ENCODE data around the gene HOXD4. TPM values are rescaled to one million over a fixed set of nuclear protein-coding genes. Genes with fewer than 3 reads are reported as not detected.
A peak's percentile ranks its signal among the peaks of the same experiment; 100 is the strongest.

HOXD4 gene
- not detected in 2 replicates for total RNA-seq (2022)
- Bru-seq, nascent RNA = not detected
- not detected for BruChase-seq, experiment 1, labeled RNA remaining after a 6-hour chase
- percentile 19 among the genes with signal in this experiment for BruChase-seq, experiment 2, labeled RNA remaining after a 2-hour chase
- long read RNA-seq = 0 reads

DNA sequence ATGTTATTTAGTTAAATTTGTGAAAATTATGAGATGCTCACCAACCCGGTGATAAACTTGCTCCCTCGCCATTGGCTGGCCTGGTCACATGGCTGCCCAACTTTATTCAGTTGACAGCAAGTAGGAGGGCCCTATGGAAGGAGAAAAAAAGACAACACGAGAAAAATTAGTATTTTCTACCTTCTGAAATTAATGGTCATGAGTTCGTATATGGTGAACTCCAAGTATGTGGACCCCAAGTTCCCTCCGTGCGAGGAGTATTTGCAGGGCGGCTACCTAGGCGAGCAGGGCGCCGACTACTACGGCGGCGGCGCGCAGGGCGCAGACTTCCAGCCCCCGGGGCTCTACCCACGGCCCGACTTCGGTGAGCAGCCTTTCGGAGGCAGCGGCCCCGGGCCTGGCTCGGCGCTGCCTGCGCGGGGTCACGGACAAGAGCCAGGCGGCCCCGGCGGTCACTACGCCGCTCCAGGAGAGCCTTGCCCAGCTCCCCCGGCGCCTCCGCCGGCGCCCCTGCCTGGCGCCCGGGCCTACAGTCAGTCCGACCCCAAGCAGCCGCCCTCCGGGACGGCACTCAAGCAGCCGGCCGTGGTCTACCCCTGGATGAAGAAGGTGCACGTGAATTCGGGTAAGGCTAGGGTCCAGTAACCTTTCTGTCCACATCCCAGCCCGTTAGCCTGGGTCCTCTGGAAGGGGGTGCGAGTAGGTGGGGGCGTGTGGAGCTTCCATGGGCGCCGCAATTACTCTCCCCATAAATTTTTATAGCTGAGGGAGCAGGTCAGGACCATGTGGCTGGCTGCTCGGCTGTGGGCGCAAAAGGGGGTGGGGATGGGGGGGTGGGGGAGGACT is at the start of gene HOXD4:
HOXD4 (plus strand) TSS at position 109 of the 846 bp plus-strand sequence; CDS start at position 193, 84 bp downstream.
- H3K36me3 Mint-ChIP-seq (ENCODE audit: insufficient read depth, unreplicated experiment) = peaks cover 5% of the 10 kb centered on the region

GRCh38 chr2:176101842-176102241 is 49.5 kb upstream of the HOXD4 start:
- POLR2A ChIA-PET = no interaction called here
- intact Hi-C loops (cut with micrococcal nuclease) = no loop called here
- CTCF ChIA-PET = interaction anchor here (0.6 to 2.3 kb wide), 6 partner anchors 9 to 1263 kb away, joined by 3 to 10 read pairs (median 3); no protein-coding TSS in a partner anchor

More for the DNA sequence above, at the start of gene HOXD4:
- CTCF ChIA-PET = interaction anchor here (0.6 to 1.7 kb wide), 4 partner anchors 486 to 998 kb away, joined by 4 to 10 read pairs (median 6); no protein-coding TSS in a partner anchor
- Mint-ChIP-seq H3K27ac (ENCODE audit: low read depth, unreplicated experiment) (no peak within 1 kb of the TSS), H3K4me3 (ENCODE audit: unreplicated experiment) (no peak within 1 kb of the TSS), H3K27me3 (ENCODE audit: insufficient read depth, unreplicated experiment) (no peaks in the 10 kb centered on the region), H3K4me1 (ENCODE audit: insufficient read depth, unreplicated experiment) (no peaks in the 10 kb centered on the region), H3K9me3 (ENCODE audit: unreplicated experiment) (no peaks in the 10 kb centered on the region)
- TF ChIP-seq, protein P1, sequence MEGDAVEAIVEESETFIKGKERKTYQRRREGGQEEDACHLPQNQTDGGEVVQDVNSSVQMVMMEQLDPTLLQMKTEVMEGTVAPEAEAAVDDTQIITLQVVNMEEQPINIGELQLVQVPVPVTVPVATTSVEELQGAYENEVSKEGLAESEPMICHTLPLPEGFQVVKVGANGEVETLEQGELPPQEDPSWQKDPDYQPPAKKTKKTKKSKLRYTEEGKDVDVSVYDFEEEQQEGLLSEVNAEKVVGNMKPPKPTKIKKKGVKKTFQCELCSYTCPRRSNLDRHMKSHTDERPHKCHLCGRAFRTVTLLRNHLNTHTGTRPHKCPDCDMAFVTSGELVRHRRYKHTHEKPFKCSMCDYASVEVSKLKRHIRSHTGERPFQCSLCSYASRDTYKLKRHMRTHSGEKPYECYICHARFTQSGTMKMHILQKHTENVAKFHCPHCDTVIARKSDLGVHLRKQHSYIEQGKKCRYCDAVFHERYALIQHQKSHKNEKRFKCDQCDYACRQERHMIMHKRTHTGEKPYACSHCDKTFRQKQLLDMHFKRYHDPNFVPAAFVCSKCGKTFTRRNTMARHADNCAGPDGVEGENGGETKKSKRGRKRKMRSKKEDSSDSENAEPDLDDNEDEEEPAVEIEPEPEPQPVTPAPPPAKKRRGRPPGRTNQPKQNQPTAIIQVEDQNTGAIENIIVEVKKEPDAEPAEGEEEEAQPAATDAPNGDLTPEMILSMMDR (IDR thresholded peaks at IDR 0.05; ENCODE audit: unreplicated experiment) = no peak
- POLR2A ChIA-PET = no interaction called here
- intact Hi-C loops (cut with micrococcal nuclease) = no loop called here
- no TSS peak for BruUV-seq (replicated peaks)
- no peak for DNase-seq (ENCODE audit: unreplicated experiment)

GRCh38 chr2:176102309-176102866 is 49.0 kb upstream of the HOXD4 start:
- TF ChIP-seq, protein P1 (IDR thresholded peaks at IDR 0.05; ENCODE audit: unreplicated experiment) = no peak
- no peak overlapping the region for H3K4me3 Mint-ChIP-seq (ENCODE audit: unreplicated experiment)
- H3K4me1 Mint-ChIP-seq (ENCODE audit: insufficient read depth, unreplicated experiment) = peaks cover 14% of the 10 kb centered on the region
- intact Hi-C loops (cut with micrococcal nuclease) = no loop called here
- ChIA-PET CTCF (interaction anchor here (0.6 to 2.3 kb wide), 7 partner anchors 8 to 1046 kb away, joined by 3 to 10 read pairs (median 3); no protein-coding TSS in a partner anchor), POLR2A (no interaction called here)
- BruUV-seq (replicated peaks) = no TSS peak
- H3K36me3 Mint-ChIP-seq (ENCODE audit: insufficient read depth, unreplicated experiment) = no peaks in the 10 kb centered on the region
- H3K9me3 Mint-ChIP-seq (ENCODE audit: unreplicated experiment) = no peaks in the 10 kb centered on the region
- no peak overlapping the region for H3K27ac Mint-ChIP-seq (ENCODE audit: low read depth, unreplicated experiment)
- H3K27me3 Mint-ChIP-seq (ENCODE audit: insufficient read depth, unreplicated experiment) = peaks cover 37% of the 10 kb centered on the region
- DNase-seq (ENCODE audit: unreplicated experiment) = no peak

More at GRCh38 chr2:176101842-176102241, 49.5 kb upstream of the HOXD4 start:
- Mint-ChIP-seq H3K36me3 (ENCODE audit: insufficient read depth, unreplicated experiment) (no peaks in the 10 kb centered on the region), H3K27ac (ENCODE audit: low read depth, unreplicated experiment) (no peak overlapping the region), H3K4me3 (ENCODE audit: unreplicated experiment) (no peak overlapping the region), H3K4me1 (ENCODE audit: insufficient read depth, unreplicated experiment) (peaks cover 15% of the 10 kb centered on the region), H3K9me3 (ENCODE audit: unreplicated experiment) (no peaks in the 10 kb centered on the region), H3K27me3 (ENCODE audit: insufficient read depth, unreplicated experiment) (peaks cover 37% of the 10 kb centered on the region)
- no TSS peak for BruUV-seq (replicated peaks)
- TF ChIP-seq, protein P1 (IDR thresholded peaks at IDR 0.05; ENCODE audit: unreplicated experiment) = no peak
- no peak for DNase-seq (ENCODE audit: unreplicated experiment)

DNA sequence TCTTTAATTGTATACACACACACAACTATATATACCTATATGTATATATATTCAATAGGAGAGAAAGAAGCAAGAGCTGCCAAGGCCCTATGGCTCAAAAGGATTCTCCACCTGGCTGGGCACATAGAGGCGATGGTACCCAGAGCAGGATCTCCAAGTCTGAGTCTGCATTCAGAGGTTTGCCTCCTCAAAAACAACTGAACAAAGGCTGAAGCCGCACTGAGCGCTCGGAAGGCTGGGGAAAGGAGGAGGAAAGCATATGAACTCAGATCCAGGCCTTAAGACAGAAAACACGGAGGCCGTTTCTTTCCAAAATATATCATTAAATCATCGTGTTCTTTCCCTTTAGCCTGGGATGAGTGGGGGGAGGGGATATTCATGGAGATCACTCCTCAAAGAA is 48.2 kb upstream of the HOXD4 start:
- Mint-ChIP-seq H3K36me3 (ENCODE audit: insufficient read depth, unreplicated experiment) (no peaks in the 10 kb centered on the region), H3K4me3 (ENCODE audit: unreplicated experiment) (no peak overlapping the region), H3K4me1 (ENCODE audit: insufficient read depth, unreplicated experiment) (peaks cover 7% of the 10 kb centered on the region), H3K27ac (ENCODE audit: low read depth, unreplicated experiment) (no peak overlapping the region), H3K9me3 (ENCODE audit: unreplicated experiment) (no peaks in the 10 kb centered on the region), H3K27me3 (ENCODE audit: insufficient read depth, unreplicated experiment) (peaks cover 33% of the 10 kb centered on the region)
- no peak for DNase-seq (ENCODE audit: unreplicated experiment)
- intact Hi-C loops (cut with micrococcal nuclease) = no loop called here
- BruUV-seq (replicated peaks) = no TSS peak
- ChIA-PET CTCF (interaction anchor here (0.8 to 2.3 kb wide), 3 partner anchors 7 to 1072 kb away, joined by 3 to 10 read pairs (median 3); no protein-coding TSS in a partner anchor), POLR2A (no interaction called here)
- TF ChIP-seq, protein P1 (IDR thresholded peaks at IDR 0.05; ENCODE audit: unreplicated experiment) = no peak
